KOPT-K1 (cell line): ENCODE results near the gene HPS4.

Source experiments
- H3K27ac ChIP-seq: fragments of 200-600 bp; sonication (generic); 2 replicates; pipeline ENCODE4 v1.5.1; 2016; ENCODE audit warnings: antibody characterized with exemption, mild to moderate bottlenecking, low read depth, low read length; ENCODE audit not compliant: poor library complexity, severe bottlenecking
- H3K36me3 ChIP-seq: fragments of 200-600 bp; sonication (generic); 2 replicates; pipeline ENCODE4 v1.5.1; 2017; ENCODE audit warnings: antibody characterized with exemption, mild to moderate bottlenecking, low read length, moderate library complexity; ENCODE audit not compliant: insufficient read depth
- H3K9me3 ChIP-seq: fragments of 200-600 bp; sonication (generic); 2 replicates; pipeline ENCODE4 v1.5.1; 2017; ENCODE audit warnings: antibody characterized with exemption, low read length, mild to moderate bottlenecking; ENCODE audit not compliant: insufficient read depth, poor library complexity, severe bottlenecking

HPS4 gene

GRCh38 chr22:26512149-26512793 lies 28.7 kb upstream of the HPS4 start, which contains the start of gene TFIP11:
Gene TFIP11 (minus strand): TSS chr22:26512473. CDS start chr22:26510272, 2,201 bp downstream.
- Histone ChIP-seq H3K27ac (peak within 1 kb of the TSS; percentile 66), H3K36me3 (peaks cover 37% of the 10 kb centered on the region), H3K9me3 (no peaks in the 10 kb centered on the region)

GRCh38 chr22:26508148-26508547 lies 24.6 kb upstream of the HPS4 start:
- H3K36me3 ChIP-seq = peaks cover 78% of the 10 kb centered on the region
- H3K9me3 ChIP-seq = no peaks in the 10 kb centered on the region
- no peak overlapping the region for H3K27ac ChIP-seq

GRCh38 chr22:26503758-26504157 lies 20.2 kb upstream of the HPS4 start:
- Histone ChIP-seq H3K36me3 (peaks cover 99% of the 10 kb centered on the region), H3K27ac (peak overlapping the region; percentile 69)

GRCh38 chr22:26502688-26503561 lies 19.3 kb upstream of the HPS4 start:
- peaks cover 99% of the 10 kb centered on the region for H3K36me3 ChIP-seq
- H3K27ac ChIP-seq = peak overlapping the region; percentile 69
- no peaks in the 10 kb centered on the region for H3K9me3 ChIP-seq

More at GRCh38 chr22:26503758-26504157, 20.2 kb upstream of the HPS4 start:
- H3K9me3 ChIP-seq = no peaks in the 10 kb centered on the region

GRCh38 chr22:26501996-26502395 lies 18.4 kb upstream of the HPS4 start:
- no peaks in the 10 kb centered on the region for H3K9me3 ChIP-seq
- H3K36me3 ChIP-seq = peaks cover 99% of the 10 kb centered on the region
- no peak overlapping the region for H3K27ac ChIP-seq

GRCh38 chr22:26499188-26499703 lies 15.7 kb upstream of the HPS4 start:
- Histone ChIP-seq H3K27ac (no peak overlapping the region), H3K9me3 (no peaks in the 10 kb centered on the region), H3K36me3 (peaks cover 99% of the 10 kb centered on the region)

GRCh38 chr22:26496456-26496855 lies 12.9 kb upstream of the HPS4 start:
- H3K36me3 ChIP-seq = peaks cover 99% of the 10 kb centered on the region
- H3K27ac ChIP-seq = no peak overlapping the region
- no peaks in the 10 kb centered on the region for H3K9me3 ChIP-seq

- Histone ChIP-seq H3K9me3 (no peaks in the 10 kb centered on the region), H3K36me3 (peaks cover 99% of the 10 kb centered on the region), H3K27ac (no peak overlapping the region)
These were observed 10.9 kb upstream of the HPS4 start for GRCh38 chr22:26494506-26494905.

GRCh38 chr22:26492220-26492619 lies 8.6 kb upstream of the HPS4 start:
- Histone ChIP-seq H3K36me3 (peaks cover 99% of the 10 kb centered on the region), H3K27ac (no peak overlapping the region), H3K9me3 (no peaks in the 10 kb centered on the region)

GRCh38 chr22:26489447-26490036 lies 6.0 kb upstream of the HPS4 start:
- Histone ChIP-seq H3K36me3 (peaks cover 89% of the 10 kb centered on the region), H3K9me3 (no peaks in the 10 kb centered on the region), H3K27ac (no peak overlapping the region)

- no peak overlapping the region for H3K27ac ChIP-seq
These were observed 4.4 kb upstream of the HPS4 start for GRCh38 chr22:26487996-26488395.

GRCh38 chr22:26486394-26486793 lies 2.8 kb upstream of the HPS4 start:
- H3K36me3 ChIP-seq = peaks cover 57% of the 10 kb centered on the region
- no peaks in the 10 kb centered on the region for H3K9me3 ChIP-seq
- no peak overlapping the region for H3K27ac ChIP-seq

More at GRCh38 chr22:26487996-26488395, 4.4 kb upstream of the HPS4 start:
- Histone ChIP-seq H3K36me3 (peaks cover 73% of the 10 kb centered on the region), H3K9me3 (no peaks in the 10 kb centered on the region)

- Histone ChIP-seq H3K27ac (no peak overlapping the region), H3K9me3 (no peaks in the 10 kb centered on the region), H3K36me3 (peaks cover 52% of the 10 kb centered on the region)
These were observed 2.3 kb upstream of the HPS4 start for GRCh38 chr22:26485806-26486390.

GRCh38 chr22:26485013-26485412 lies 1.4 kb upstream of the HPS4 start:
- Histone ChIP-seq H3K27ac (no peak overlapping the region), H3K36me3 (peaks cover 44% of the 10 kb centered on the region), H3K9me3 (no peaks in the 10 kb centered on the region)

- Histone ChIP-seq H3K27ac (peak overlapping the region; percentile 92), H3K36me3 (peaks cover 37% of the 10 kb centered on the region), H3K9me3 (no peaks in the 10 kb centered on the region)
These were observed 750 bp upstream of the HPS4 start for GRCh38 chr22:26484360-26484706.
